ENCODE measurements around the gene MIB2.
"Not testable (repeated sequence)": the region's sequence is repeated elsewhere in the genome, so short reads cannot be mapped to it uniquely, and the experiment has no call there.

Gene MIB2

GRCh38 chr1:1626207-1627141 lies 11.2 kb downstream of the MIB2 start:
- no peak for DNase-seq (ENCODE audit: low read depth in 2 of 3, low spot score in 2 of 3)

GRCh38 chr1:1627261-1627828 lies 12.0 kb downstream of the MIB2 start:
- DNase-seq (ENCODE audit: low read depth in 2 of 3, low spot score in 2 of 3), result no peak

- DNase-seq (ENCODE audit: low read depth in 2 of 3, low spot score in 2 of 3), result no peak
Measured at GRCh38 chr1:1627829-1628753, 12.8 kb downstream of the MIB2 start.

GRCh38 chr1:1628754-1629429 lies 13.6 kb downstream of the MIB2 start:
- DNase-seq (ENCODE audit: low read depth in 2 of 3, low spot score in 2 of 3), result no peak

GRCh38 chr1:1629430-1630190 lies 14.3 kb downstream of the MIB2 start:
- DNase-seq (ENCODE audit: low read depth in 2 of 3, low spot score in 2 of 3), result peak in 2 of 3 experiments; percentile 33 to 40

- DNase-seq (ENCODE audit: low read depth in 2 of 3, low spot score in 2 of 3), result peak; percentile 73 to 86 (median 86)
Measured at GRCh38 chr1:1630191-1630964, 15.1 kb downstream of the MIB2 start.

GRCh38 chr1:1630965-1631781 lies 15.9 kb downstream of the MIB2 start:
- no peak for DNase-seq (ENCODE audit: low read depth in 2 of 3, low spot score in 2 of 3)

- no peak for DNase-seq (ENCODE audit: low read depth in 2 of 3, low spot score in 2 of 3)
Measured at GRCh38 chr1:1631782-1632420, 16.6 kb downstream of the MIB2 start, which contains the start of gene MMP23B. TSS of gene MMP23B (plus strand) at chr1:1632173. CDS start at chr1:1632219, 46 bp downstream.

- not testable (repeated sequence) for DNase-seq (ENCODE audit: low read depth in 2 of 3, low spot score in 2 of 3)
Measured at GRCh38 chr1:1633409-1633808, 18.1 kb downstream of the MIB2 start.

GRCh38 chr1:1634613-1635012 lies 19.3 kb downstream of the MIB2 start:
- DNase-seq (ENCODE audit: low read depth in 2 of 3, low spot score in 2 of 3), result not testable (repeated sequence)

GRCh38 chr1:1636621-1637478 lies 21.6 kb downstream of the MIB2 start:
- DNase-seq (ENCODE audit: low read depth in 2 of 3, low spot score in 2 of 3), result not testable (repeated sequence)

- not testable (repeated sequence) for DNase-seq (ENCODE audit: low read depth in 2 of 3, low spot score in 2 of 3)
Measured at GRCh38 chr1:1637479-1637875, 22.2 kb downstream of the MIB2 start.

- not testable (repeated sequence) for DNase-seq (ENCODE audit: low read depth in 2 of 3, low spot score in 2 of 3)
Measured at GRCh38 chr1:1638528-1638927, 23.2 kb downstream of the MIB2 start.

GRCh38 chr1:1639368-1639767 lies 24.1 kb downstream of the MIB2 start:
- DNase-seq (ENCODE audit: low read depth in 2 of 3, low spot score in 2 of 3), result not testable (repeated sequence)

GRCh38 chr1:1640081-1640480 lies 24.8 kb downstream of the MIB2 start:
- DNase-seq (ENCODE audit: low read depth in 2 of 3, low spot score in 2 of 3), result not testable (repeated sequence)

GRCh38 chr1:1640711-1641461 lies 25.6 kb downstream of the MIB2 start:
- DNase-seq (ENCODE audit: low read depth in 2 of 3, low spot score in 2 of 3), result not testable (repeated sequence)
